ENCODE data around the gene RAB9A.

Gene RAB9A

GRCh38 chrX:13748486-13748885 is 59.6 kb downstream of the RAB9A start:
- DNase-seq (ENCODE audit: low read depth): no peak

GRCh38 chrX:13750204-13750603 is 61.3 kb downstream of the RAB9A start:
- no peak for DNase-seq (ENCODE audit: low read depth)

- DNase-seq (ENCODE audit: low read depth): no peak
These were observed 61.9 kb downstream of the RAB9A start for GRCh38 chrX:13750812-13751211.

GRCh38 chrX:13752141-13752540 is 63.2 kb downstream of the RAB9A start:
- no peak for DNase-seq (ENCODE audit: low read depth)

DNA sequence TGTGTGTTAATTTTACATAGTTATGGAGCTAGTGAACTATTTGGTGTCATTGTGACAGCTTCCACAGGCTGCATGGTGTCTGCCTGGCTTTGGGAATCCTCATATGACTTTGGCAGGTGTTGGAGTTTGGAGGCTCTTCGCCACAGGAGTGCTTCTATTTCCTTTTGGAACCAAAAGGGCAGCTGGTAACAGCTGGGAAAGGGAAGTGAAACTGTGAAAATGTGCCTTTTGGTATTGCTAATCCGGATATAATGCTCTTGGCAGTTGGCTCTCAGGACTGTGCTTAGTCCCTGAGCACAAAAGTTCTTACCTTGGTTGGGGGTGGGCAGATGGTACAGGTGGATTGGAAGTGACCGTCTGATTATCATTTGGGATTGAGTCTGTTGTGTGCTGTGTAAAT is 63.7 kb downstream of the RAB9A start:
- no peak for DNase-seq (ENCODE audit: low read depth)

- no peak for DNase-seq (ENCODE audit: low read depth)
These were observed 65.8 kb downstream of the RAB9A start for GRCh38 chrX:13754765-13755164.

- DNase-seq (ENCODE audit: low read depth): no peak
These were observed 66.3 kb downstream of the RAB9A start for GRCh38 chrX:13755254-13755653.

DNA sequence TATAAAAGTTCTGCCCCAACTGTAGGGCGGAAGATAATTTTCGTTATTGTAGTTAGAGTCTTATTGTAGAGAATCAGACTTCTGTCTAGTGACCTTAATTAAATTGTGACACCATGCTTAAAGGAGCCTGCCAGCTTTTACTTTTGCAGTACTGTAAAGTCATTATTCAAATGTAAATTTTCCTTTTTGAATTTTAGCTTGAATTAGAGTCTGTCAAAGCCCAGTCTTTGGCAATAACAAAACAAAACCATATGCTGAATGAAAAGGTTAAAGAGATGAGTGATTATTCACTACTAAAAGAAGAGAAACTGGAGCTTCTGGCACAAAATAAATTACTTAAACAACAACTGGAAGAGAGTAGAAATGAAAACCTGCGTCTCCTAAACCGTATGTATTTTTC is 67.5 kb downstream of the RAB9A start:
- no peak for DNase-seq (ENCODE audit: low read depth)

DNA sequence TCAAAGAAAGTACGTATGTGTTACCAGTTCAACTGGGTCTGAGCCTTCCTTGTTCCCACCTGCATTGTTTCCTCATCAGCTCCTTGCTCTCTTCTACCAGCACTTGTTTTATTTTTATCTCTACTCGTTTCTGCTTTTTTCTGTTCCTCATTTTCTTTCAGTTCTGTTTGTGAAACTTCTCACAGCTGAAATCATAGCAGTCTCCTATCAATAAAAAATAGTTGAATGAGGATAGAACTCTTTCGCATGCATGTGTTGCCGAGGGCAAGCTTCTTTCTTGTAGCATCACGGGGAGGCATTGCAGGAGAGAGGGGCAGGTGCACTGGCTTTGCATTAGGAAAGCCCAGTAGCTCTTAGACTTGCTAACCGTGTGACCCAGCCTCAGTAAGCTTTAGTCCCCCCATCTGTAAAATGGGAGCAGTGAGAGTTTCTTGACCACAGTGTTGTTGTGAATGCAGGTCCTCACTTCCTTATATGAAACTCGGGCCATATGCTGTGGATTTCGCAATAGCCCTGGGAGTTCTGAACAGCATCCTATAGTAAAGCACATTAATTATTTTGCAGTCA is 70.3 kb downstream of the RAB9A start:
- no peak for DNase-seq (ENCODE audit: low read depth)
